ENCODE measurements around the gene UBE2I.
"Not testable (repeated sequence)": the region's sequence is repeated elsewhere in the genome, so short reads cannot be mapped to it uniquely, and the experiment has no call there.

Gene UBE2I

GRCh38 chr16:1277617-1278282, 31.7 kb upstream of the UBE2I start:
- DNase-seq: no peak

GRCh38 chr16:1278477-1278876, 31.0 kb upstream of the UBE2I start:
- DNase-seq: no peak

- DNase-seq: no peak
These were observed 30.1 kb upstream of the UBE2I start for GRCh38 chr16:1279081-1279944.

DNA sequence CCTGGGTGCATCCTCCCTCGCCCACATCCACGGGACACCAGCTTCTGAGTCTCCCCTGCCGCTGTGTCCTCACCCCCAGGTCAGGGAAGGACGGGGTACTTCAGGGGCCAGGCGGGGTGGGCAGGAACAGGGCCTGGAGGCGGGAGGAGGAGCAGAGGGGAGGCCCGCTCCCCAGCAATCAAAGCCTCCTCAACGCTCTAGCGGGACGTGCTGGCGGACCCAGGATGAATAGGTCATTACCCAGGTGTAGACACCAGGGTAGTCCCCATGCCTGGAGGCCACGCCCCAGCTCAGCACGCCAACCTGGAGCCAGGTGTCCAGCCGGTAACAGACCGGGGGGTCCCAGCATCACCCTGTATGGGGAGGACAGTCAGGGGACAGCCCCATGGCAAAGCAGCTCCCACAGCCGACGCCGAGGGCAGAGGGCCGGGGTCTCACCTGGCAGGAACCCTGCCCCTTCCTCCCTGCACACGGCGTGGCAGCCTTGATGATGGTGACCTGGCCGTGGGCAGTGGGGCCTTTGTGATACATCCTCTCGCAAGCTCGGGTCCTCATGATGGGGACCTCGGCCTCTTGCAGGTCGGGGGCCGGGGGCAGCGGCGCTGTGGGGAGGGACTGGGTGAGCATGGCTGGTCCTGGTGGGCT, 29.4 kb upstream of the UBE2I start:
- DNase-seq: no peak

DNA sequence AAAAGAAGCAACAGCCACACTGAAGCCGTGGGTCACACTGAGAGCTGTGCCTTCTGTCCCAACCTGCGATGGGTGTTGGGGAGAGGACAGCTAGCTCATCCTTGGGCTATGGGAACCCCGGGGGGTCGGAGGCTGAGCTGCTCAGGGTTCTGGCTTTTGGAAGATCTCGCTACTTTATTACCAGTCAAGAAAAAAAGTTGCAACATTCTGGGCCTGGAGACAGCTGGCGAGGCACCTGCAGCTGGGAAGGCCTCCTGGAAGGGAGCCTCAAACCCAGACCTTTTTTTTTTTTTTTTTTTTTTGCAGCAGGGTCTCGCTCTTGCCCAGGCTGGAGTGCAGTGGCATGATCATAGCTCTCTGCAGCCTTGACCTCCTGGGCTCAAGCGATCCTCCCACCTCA, 28.7 kb upstream of the UBE2I start:
- DNase-seq: no peak

GRCh38 chr16:1281517-1281916, 27.9 kb upstream of the UBE2I start:
- no peak for DNase-seq

GRCh38 chr16:1282324-1282973, 27.0 kb upstream of the UBE2I start:
- DNase-seq: no peak

- no peak for DNase-seq
These were observed 26.1 kb upstream of the UBE2I start for GRCh38 chr16:1283296-1283695.

DNA sequence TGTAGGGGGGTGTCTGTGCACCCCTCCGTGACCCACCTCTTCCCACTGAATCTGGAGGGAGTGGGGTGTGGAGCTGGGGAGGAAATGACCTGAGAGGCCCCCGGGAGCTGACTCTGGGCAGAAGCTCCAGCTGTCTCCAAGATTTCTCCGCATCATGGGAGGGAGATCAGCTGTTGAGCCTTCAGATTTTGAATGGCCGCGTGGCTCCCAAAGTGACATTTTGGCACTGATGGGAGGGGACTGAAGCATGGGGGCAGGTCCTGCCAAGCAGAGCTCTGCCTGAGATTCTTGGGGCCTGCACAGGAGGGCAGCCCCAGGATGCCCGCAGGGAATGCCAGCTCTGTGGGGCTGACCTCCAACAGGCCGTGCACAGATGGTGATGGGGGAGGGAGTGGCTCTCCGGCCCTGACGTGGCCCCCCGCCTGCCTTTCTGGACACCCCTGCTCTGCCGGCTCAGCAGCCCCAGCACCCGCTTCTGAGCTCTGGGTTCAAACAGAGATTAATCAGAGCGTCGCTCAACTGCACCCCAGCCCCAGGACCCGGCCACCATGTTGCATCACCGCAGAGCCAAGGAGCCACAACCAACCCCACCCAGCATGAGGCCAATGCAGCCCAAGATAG, 25.3 kb upstream of the UBE2I start:
- no peak for DNase-seq

DNA sequence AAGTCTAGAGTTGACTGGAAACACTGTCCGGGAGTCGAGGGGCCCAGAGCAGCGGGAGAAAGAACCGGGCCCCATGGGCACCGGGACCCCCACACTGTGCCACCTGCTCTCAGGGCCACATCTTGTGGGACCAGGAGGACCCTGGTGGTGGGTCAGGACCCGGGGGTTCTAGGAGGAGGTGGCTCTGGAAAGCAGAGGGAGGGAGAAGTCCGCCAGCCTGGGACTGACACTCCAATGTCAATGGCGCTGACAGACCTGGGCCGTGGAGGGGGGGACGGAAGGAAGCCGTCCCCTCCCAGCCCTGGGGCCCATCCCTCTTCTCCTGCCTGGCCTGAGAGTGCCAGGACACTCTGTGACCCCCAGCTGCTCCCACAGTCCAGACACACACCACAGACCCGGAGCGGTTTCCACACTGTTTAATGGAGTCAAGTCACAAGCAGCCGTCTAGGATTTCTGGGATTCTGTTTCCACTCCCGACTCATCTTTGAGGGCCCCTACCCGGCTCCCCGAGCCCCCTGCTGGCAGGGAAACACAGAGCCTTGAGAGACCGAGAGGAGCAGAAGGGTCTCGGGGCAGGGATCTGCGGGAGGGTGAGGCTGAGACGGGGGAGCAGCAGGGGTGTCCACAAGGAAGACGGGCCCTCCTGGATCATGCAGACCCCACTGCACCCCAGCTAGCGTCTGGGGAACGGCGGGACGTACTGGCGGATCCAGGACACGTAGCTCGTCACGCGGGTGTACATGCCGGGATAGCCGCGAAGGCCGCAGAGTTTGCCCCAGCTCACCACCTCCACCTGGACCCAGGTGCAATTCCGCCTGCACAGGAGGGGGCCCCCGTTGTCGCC, 23.5 kb upstream of the UBE2I start:
- no peak for DNase-seq

DNA sequence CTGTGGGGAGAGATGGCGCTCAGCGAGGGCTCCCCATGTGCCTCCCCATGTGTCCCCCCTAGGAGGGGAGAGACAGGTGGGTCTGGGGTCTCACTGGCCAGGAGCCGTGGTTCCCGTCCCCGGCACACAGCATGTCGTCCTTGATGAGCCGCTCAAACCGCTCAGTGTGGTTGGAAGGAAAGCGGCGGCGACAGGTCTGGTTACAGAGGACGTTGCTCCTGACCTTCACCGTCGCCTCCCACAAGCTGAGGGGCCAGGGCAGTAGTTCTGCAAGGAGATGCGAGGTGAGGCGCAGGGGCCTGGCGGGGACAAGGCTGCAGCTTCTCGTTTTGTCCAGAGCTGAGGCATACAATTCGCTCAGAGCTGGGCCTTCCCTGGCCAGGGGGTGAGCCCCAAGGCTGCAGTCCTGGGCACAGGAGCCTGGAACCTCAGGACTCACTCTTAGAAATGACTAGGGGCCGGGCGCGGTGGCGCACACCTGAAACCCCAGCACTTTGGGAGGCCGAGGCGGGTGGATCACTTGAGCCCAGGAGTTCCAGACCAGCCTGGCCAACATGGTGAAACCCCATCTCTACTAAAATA, 22.8 kb upstream of the UBE2I start:
- DNase-seq: no peak

GRCh38 chr16:1287982-1288670, 21.3 kb upstream of the UBE2I start:
- no peak for DNase-seq

- no peak for DNase-seq
These were observed 20.5 kb upstream of the UBE2I start for GRCh38 chr16:1288813-1289476.

- no peak for DNase-seq
These were observed 20.0 kb upstream of the UBE2I start for GRCh38 chr16:1289477-1289866.

GRCh38 chr16:1290063-1290501, 19.4 kb upstream of the UBE2I start:
- no peak for DNase-seq

- no peak for DNase-seq
These were observed 18.4 kb upstream of the UBE2I start for GRCh38 chr16:1290860-1291575.

- DNase-seq: no peak
These were observed 17.9 kb upstream of the UBE2I start for GRCh38 chr16:1291576-1291974.

DNA sequence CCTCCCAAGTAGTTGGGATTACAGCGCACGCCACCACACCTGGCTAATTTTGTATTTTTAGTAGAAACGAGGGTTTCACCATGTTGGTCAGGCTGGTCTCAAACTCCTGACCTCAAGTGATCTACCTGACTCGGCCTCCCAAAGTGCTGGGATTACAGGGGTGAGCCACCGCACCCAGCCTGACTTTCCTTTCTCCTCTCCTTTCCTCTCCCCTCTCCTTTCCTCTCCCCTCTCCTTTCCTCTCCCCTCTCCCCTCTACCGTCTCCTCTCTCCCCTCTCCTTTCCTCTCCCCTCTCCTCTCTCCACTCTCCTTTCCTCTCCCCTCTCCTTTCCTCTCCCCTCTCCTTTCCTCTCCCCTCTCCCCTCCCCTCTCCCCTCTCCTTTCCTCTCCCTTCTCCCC, 17.2 kb upstream of the UBE2I start:
- DNase-seq: not testable (repeated sequence)

DNA sequence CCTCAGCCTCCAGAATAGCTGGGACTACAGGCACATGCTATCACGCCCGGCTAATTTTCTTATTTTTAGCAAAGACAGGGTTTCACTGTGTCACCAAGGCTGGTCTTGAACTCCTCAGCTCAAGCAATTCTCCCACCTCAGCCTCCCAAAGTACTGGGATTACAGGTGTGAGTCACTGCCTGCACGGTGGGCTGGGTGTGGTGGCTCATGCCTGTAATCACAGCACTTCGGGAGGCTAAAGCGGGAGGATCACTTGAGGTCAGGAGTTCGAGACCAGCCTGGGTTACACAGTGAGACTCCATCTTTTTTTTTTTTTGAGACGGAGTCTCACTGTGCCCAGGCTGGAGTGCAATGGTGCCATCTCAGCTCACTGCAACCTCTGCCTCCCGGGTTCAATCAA, 16.6 kb upstream of the UBE2I start:
- DNase-seq: not testable (repeated sequence)

Data from fibroblast of upper back skin (primary cell).